HG03571 (cell line): Measurements from ENCODE around the gene RBMX.

Source experiments
- ATAC-seq: cut with Tn5 transposase; IDR thresholded peaks from one replicate; pipeline ENCODE4 v1.9.1; 2021; ENCODE audit not compliant: unreplicated experiment

RBMX gene

DNA sequence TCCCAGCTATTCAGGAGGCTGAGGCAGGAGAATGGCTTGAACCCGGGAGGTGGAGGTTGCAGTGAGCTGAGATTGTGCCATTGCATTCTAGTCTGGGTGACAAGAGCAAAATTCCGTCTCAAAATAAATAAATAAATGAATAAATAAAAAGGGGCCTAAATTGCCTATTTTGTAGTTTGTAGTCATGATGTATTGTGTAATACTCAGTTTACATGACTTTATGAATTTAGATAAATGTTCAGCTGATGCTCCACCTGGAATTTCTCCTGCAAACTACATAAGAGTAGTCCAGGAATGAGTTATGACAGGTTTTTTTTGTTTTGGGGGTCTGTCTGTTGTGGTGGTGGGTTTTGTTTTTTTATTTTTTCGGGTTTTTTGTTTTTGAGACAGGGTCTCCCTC, 31.1 kb downstream of the RBMX start:
- ATAC-seq: no peak

DNA sequence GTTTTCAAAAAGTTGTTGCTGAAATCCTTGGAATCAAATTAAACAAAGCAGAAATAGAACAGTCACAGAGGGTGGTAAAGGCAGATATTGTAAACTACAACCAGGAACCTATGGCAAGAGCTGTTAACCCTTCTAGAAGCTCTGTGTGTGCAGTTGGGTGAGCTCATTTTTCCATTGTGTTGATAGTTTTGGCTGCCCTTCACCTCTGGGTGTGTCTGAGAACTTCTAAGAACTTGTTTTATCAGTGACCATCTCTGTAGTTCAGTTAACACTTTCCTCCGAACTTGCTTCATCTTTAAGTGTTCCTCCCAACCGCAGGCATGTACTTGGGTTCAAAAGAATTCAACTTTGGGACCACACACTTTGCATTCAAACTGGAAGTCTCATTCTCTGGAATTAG, 32.7 kb downstream of the RBMX start:
- no peak for ATAC-seq

GRCh38 chrX:136839196-136839595, 41.3 kb downstream of the RBMX start:
- ATAC-seq: no peak

GRCh38 chrX:136835761-136836160, 44.8 kb downstream of the RBMX start:
- ATAC-seq: no peak

GRCh38 chrX:136829413-136829812, 51.1 kb downstream of the RBMX start:
- no peak for ATAC-seq

GRCh38 chrX:136828830-136829229, 51.7 kb downstream of the RBMX start:
- ATAC-seq: no peak

DNA sequence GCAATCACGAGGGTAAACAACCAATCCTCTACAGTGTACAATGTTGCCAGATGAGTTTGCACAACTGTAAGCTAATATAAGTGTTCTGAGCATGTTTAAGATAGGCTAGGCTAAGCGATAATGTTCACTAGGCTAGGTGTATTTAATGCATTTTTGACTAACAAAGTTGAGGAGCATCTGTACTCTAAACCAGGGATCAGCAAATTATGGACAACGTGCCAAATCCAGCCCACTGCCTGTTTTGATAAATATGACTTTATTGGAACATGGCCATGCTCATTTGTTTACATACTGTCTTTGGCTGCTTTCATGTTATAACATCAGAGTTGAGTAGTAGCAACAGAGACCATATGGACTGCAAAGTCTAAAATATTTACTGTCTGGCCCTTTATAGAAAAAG, 53.5 kb downstream of the RBMX start:
- ATAC-seq: no peak

DNA sequence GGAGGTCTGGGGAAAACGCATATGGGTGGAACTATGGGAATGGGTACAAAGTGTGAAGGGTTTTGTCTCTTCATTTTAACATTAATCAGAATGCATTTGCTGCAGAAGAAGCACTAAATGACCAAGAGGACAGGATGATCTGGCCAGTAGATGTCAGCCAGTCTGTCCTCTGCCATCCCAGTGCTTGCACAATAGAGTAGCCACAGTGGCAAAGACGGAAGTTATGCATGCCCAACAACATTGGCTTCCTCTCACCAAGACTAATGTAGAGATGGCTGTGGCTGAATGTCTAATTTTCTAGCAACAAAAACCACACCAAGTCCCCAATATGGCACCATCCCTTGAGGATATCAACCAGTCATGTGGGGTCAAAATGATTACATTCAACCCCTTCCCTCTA, 54.8 kb downstream of the RBMX start:
- ATAC-seq: no peak
